H9 (cell line): Measurements from ENCODE around the gene CDH3. TPM values are rescaled to one million over a fixed set of nuclear protein-coding genes. Genes with fewer than 3 reads are reported as not detected.

Source experiments
- DNase-seq: peaks from one replicate; pipeline ENCODE4 v3.0.0-alpha.2; 2017
- H2AFZ ChIP-seq: one replicate; pipeline ENCODE4 v1.6.1; 2013; ENCODE audit warnings: mild to moderate bottlenecking, low read length, control low read depth, moderate library complexity
- H2AK5ac ChIP-seq: 2 replicates; pipeline ENCODE4 v1.6.1; 2013; ENCODE audit warnings: low read length, control low read depth, mixed read lengths; ENCODE audit not compliant: insufficient read length
- H2BK120ac ChIP-seq: one replicate; pipeline ENCODE4 v1.6.1; 2013; ENCODE audit warnings: low read depth, mild to moderate bottlenecking, low read length, control low read depth, inconsistent platforms; ENCODE audit not compliant: poor library complexity, severe bottlenecking
- H2BK12ac ChIP-seq: 2 replicates; pipeline ENCODE4 v1.6.1; 2013; ENCODE audit warnings: low read length, control low read depth, mixed read lengths, low read depth; ENCODE audit not compliant: insufficient read length
- H2BK15ac ChIP-seq: 2 replicates; pipeline ENCODE4 v1.6.1; 2013; ENCODE audit warnings: low read depth, low read length, control low read depth
- H2BK20ac ChIP-seq: one replicate; pipeline ENCODE4 v1.6.1; 2013; ENCODE audit warnings: low read depth, mild to moderate bottlenecking, low read length, control low read depth, inconsistent platforms; ENCODE audit not compliant: poor library complexity, severe bottlenecking
- H2BK5ac ChIP-seq: 2 replicates; pipeline ENCODE4 v1.6.1; 2013; ENCODE audit warnings: low read length, control low read depth, mixed read lengths; ENCODE audit not compliant: insufficient read length
- H3K14ac ChIP-seq: 2 replicates; pipeline ENCODE4 v1.6.1; 2013; ENCODE audit warnings: low read length, control low read depth; ENCODE audit not compliant: insufficient read depth
- H3K18ac ChIP-seq: 2 replicates; pipeline ENCODE4 v1.6.1; 2013; ENCODE audit warnings: low read depth, mild to moderate bottlenecking, mixed read lengths, low read length, control low read depth; ENCODE audit not compliant: insufficient read length
- H3K23ac ChIP-seq: 2 replicates; pipeline ENCODE4 v1.6.1; 2013; ENCODE audit warnings: low read length, control low read depth, mixed read lengths, low read depth; ENCODE audit not compliant: insufficient read length
- H3K23me2 ChIP-seq: 2 replicates; pipeline ENCODE4 v1.6.1; 2013; ENCODE audit warnings: low read depth, mild to moderate bottlenecking, mixed read lengths, low read length, control low read depth; ENCODE audit not compliant: insufficient read length, poor library complexity, severe bottlenecking
- H3K27ac ChIP-seq: 2 replicates; pipeline ENCODE4 v1.5.1; 2013; ENCODE audit warnings: low read length, control low read depth, mixed read lengths, low read depth; ENCODE audit not compliant: insufficient read length
- H3K27me3 ChIP-seq: 2 replicates; pipeline ENCODE4 v1.6.1; 2013; ENCODE audit warnings: low read length, control low read depth, inconsistent platforms; ENCODE audit not compliant: insufficient read depth
- H3K4ac ChIP-seq: 2 replicates; pipeline ENCODE4 v1.6.1; 2013; ENCODE audit warnings: low read depth, mild to moderate bottlenecking, control low read depth, inconsistent platforms, low read length, moderate library complexity
- H3K4me1 ChIP-seq: 2 replicates; pipeline ENCODE4 v1.6.1; 2013; ENCODE audit warnings: low read length, control low read depth, inconsistent platforms; ENCODE audit not compliant: insufficient read depth
- H3K4me2 ChIP-seq: 2 replicates; pipeline ENCODE4 v1.6.1; 2013; ENCODE audit warnings: low read length, control low read depth, mixed read lengths; ENCODE audit not compliant: insufficient read length, insufficient read depth
- H3K56ac ChIP-seq: 2 replicates; pipeline ENCODE4 v1.6.1; 2013; ENCODE audit warnings: low read depth, mild to moderate bottlenecking, mixed read lengths, low read length, control low read depth; ENCODE audit not compliant: insufficient read length
- H3K79me1 ChIP-seq: 2 replicates; pipeline ENCODE4 v1.6.1; 2013; ENCODE audit warnings: low read depth, mild to moderate bottlenecking, moderate library complexity, low read length, control low read depth, inconsistent platforms; ENCODE audit not compliant: insufficient read depth, poor library complexity, severe bottlenecking
- H3K79me2 ChIP-seq: 2 replicates; pipeline ENCODE4 v1.6.1; 2013; ENCODE audit warnings: low read length, control low read depth, inconsistent platforms; ENCODE audit not compliant: insufficient read depth
- H3K9ac ChIP-seq: 2 replicates; pipeline ENCODE4 v1.6.1; 2013; ENCODE audit warnings: low read length, control low read depth, mixed read lengths; ENCODE audit not compliant: insufficient read length; ENCODE audit errors: extremely low read depth
- H3K9me3 ChIP-seq: one replicate; pipeline ENCODE4 v1.6.1; 2013; ENCODE audit warnings: low read depth, low read length, inconsistent platforms; ENCODE audit not compliant: control insufficient read depth
- H3T11ph ChIP-seq: one replicate; pipeline ENCODE4 v1.6.1; 2013; ENCODE audit warnings: mild to moderate bottlenecking, low read length, control low read depth, inconsistent platforms
- H4K20me1 ChIP-seq: one replicate; pipeline ENCODE4 v1.6.1; 2013; ENCODE audit not compliant: control insufficient read depth, insufficient read length, insufficient read depth
- H4K5ac ChIP-seq: 2 replicates; pipeline ENCODE4 v1.6.1; 2013; ENCODE audit warnings: low read depth, mild to moderate bottlenecking, mixed read lengths, low read length, control low read depth; ENCODE audit not compliant: insufficient read length
- H4K8ac ChIP-seq: replicated peaks from 2 replicates; pipeline ENCODE4 v1.6.1; 2013; ENCODE audit warnings: low read length, control low read depth, mixed read lengths, low read depth; ENCODE audit not compliant: insufficient read length
- H4K91ac ChIP-seq: 2 replicates; pipeline ENCODE4 v1.6.1; 2013; ENCODE audit warnings: low read depth, mild to moderate bottlenecking, moderate library complexity, mixed read lengths, low read length, control low read depth; ENCODE audit not compliant: insufficient read length
- H3K27ac Mint-ChIP-seq, 3 experiments: 2 replicates in 2 of 3; 3 replicates in 1 of 3; pipeline ENCODE4 v1.8.0; 2020 to 2021; ENCODE audit warnings: mixed read lengths in 3 of 3, mild to moderate bottlenecking in 1 of 3, moderate library complexity in 1 of 3
- H3K27me3 Mint-ChIP-seq: 2 replicates; pipeline ENCODE4 v1.8.0; 2021; ENCODE audit warnings: low read depth, mild to moderate bottlenecking, moderate library complexity, mixed read lengths
- H3K36me3 Mint-ChIP-seq, 3 experiments: 2 replicates in 2 of 3; 3 replicates in 1 of 3; pipeline ENCODE4 v1.8.0; 2020 to 2021; ENCODE audit warnings: low read depth in 3 of 3, mixed read lengths in 3 of 3; ENCODE audit not compliant: insufficient read depth in 1 of 3
- H3K4me1 Mint-ChIP-seq, 2 experiments: 2 replicates each; pipeline ENCODE4 v1.8.0; 2020; ENCODE audit warnings: mixed read lengths in 2 of 2
- H3K4me3 Mint-ChIP-seq, 2 experiments: 2 replicates in 1 of 2; 3 replicates in 1 of 2; pipeline ENCODE4 v1.8.0; 2020 to 2021; ENCODE audit warnings: mild to moderate bottlenecking in 2 of 2, mixed read lengths in 2 of 2, moderate library complexity in 1 of 2
- H3K9me3 Mint-ChIP-seq, 2 experiments: 2 replicates in 1 of 2; 3 replicates in 1 of 2; pipeline ENCODE4 v1.8.0; 2020; ENCODE audit warnings: mild to moderate bottlenecking in 2 of 2, mixed read lengths in 2 of 2, moderate library complexity in 1 of 2
- CTCF ChIP-seq: fragments of 200-600 bp; sonication (generic); conservative IDR thresholded peaks from 3 replicates; pipeline ENCODE4 v1.8.0; 2021; ENCODE audit warnings: antibody characterized with exemption, mild to moderate bottlenecking
- WGBS: extraction: QIAGEN DNeasy Blood & Tissue Kit; methylation state at CpG from one replicate; pipeline ENCODE4 v1.1.7; 2013; ENCODE audit warnings: missing lambda C conversion rate, low lambda C conversion rate, mixed read lengths; ENCODE audit not compliant: insufficient read length; ENCODE audit errors: extremely low coverage; 5-methylcytosine and 5-hydroxymethylcytosine counted together
- total RNA-seq: library from RNA; stranded (reverse); gene quantifications from 2 replicates; pipeline ENCODE4 v1.2.1, GENCODE V29; 2021

The CDH3 gene
- total RNA-seq, 1 experiment from 2014 or later = 97.2 TPM

GRCh38 chr16:68732042-68732680, 87.1 kb downstream of the CDH3 start:
- Histone ChIP-seq H3K23ac (no peak overlapping the region), H4K8ac (no peak overlapping the region), H4K5ac (no peak overlapping the region), H2BK120ac (no peak overlapping the region), H3K18ac (no peak overlapping the region), H3K79me2 (no peaks in the 10 kb centered on the region), H2BK5ac (no peak overlapping the region), H2BK12ac (no peak overlapping the region), H3K23me2 (no peaks in the 10 kb centered on the region), H2BK20ac (no peak overlapping the region), H3K9me3 (no peaks in the 10 kb centered on the region), H3K14ac (no peak overlapping the region), H3T11ph (no peak overlapping the region), H2BK15ac (no peak overlapping the region), H2AK5ac (no peak overlapping the region), H3K4ac (no peak overlapping the region), H3K79me1 (no peaks in the 10 kb centered on the region), H3K4me2 (no peak overlapping the region), H3K56ac (no peak overlapping the region), H2AFZ (no peak overlapping the region), H3K27me3 (no peaks in the 10 kb centered on the region), H4K91ac (no peak overlapping the region), H4K20me1 (no peaks in the 10 kb centered on the region), H3K27ac (no peak overlapping the region), H3K9ac (no peak overlapping the region), H3K4me1 (peaks cover 9% of the 10 kb centered on the region; the same call in 1 of the 2 replicates)
- H3K4me1 Mint-ChIP-seq = peaks cover 28 to 36% of the 10 kb centered on the region in 2 experiments
- no peaks in the 10 kb centered on the region for H3K27me3 Mint-ChIP-seq
- peak overlapping the region in 1 of 2 experiments; percentile 2; a peak in 1 of 5 replicates for H3K4me3 Mint-ChIP-seq
- WGBS = no CpG with 5 or more reads among the region's 8 CpGs
- H3K36me3 Mint-ChIP-seq = no peaks in the 10 kb centered on the region; a peak in 2 of 7 replicates
- DNase-seq = peak; percentile 82
- H3K27ac Mint-ChIP-seq = peak overlapping the region; percentile 84 to 94 (median 89); a peak in 6 of 7 replicates
- no peaks in the 10 kb centered on the region; a peak in 1 of 5 replicates for H3K9me3 Mint-ChIP-seq
- TF ChIP-seq CTCF = no peak
